ACC112 (cell line): ENCODE data around the gene C11orf58.

Experiments
- H2AFZ ChIP-seq: fragments of 200-600 bp; sonication (generic); one replicate; pipeline ENCODE4 v1.6.0; 2017; ENCODE audit warnings: antibody characterized with exemption, low read length; ENCODE audit not compliant: unreplicated experiment
- H3K27ac ChIP-seq: fragments of 200-600 bp; sonication (generic); 2 replicates; pipeline ENCODE4 v1.5.1; 2014; ENCODE audit warnings: low read depth, mild to moderate bottlenecking, antibody characterized with exemption, low read length, moderate library complexity
- H3K27me3 ChIP-seq: fragments of 200-600 bp; sonication (generic); 2 replicates; pipeline ENCODE4 v1.6.1; 2014; ENCODE audit warnings: mild to moderate bottlenecking, antibody characterized with exemption, low read length, moderate library complexity, mixed read lengths; ENCODE audit not compliant: insufficient read depth
- H3K36me3 ChIP-seq: fragments of 200-600 bp; sonication (generic); 2 replicates; pipeline ENCODE4 v1.6.1; 2016; ENCODE audit warnings: mild to moderate bottlenecking, antibody characterized with exemption, low read length, moderate library complexity, mixed read lengths; ENCODE audit not compliant: insufficient read depth
- H3K4me1 ChIP-seq: fragments of 200-600 bp; sonication (generic); one replicate; pipeline ENCODE4 v1.6.1; 2016; ENCODE audit warnings: low read length, mixed read lengths; ENCODE audit not compliant: insufficient read depth, unreplicated experiment, control insufficient read depth
- H3K4me3 ChIP-seq: fragments of 200-600 bp; sonication (generic); 2 replicates; pipeline ENCODE4 v1.5.1; 2014; ENCODE audit warnings: mild to moderate bottlenecking, low read depth, low read length
- H3K79me2 ChIP-seq: fragments of 200-600 bp; sonication (generic); one replicate; pipeline ENCODE4 v1.6.0; 2016; ENCODE audit warnings: low read length; ENCODE audit not compliant: control insufficient read depth, unreplicated experiment, insufficient read depth

The C11orf58 gene

GRCh38 chr11:16804104-16804947 lies 65.9 kb downstream of the C11orf58 start:
- Histone ChIP-seq H2AFZ (no peak overlapping the region), H3K27ac (no peak overlapping the region), H3K4me3 (no peak overlapping the region), H3K27me3 (peaks cover 13% of the 10 kb centered on the region; the same call in 1 of the 2 replicates), H3K36me3 (no peaks in the 10 kb centered on the region), H3K79me2 (no peaks in the 10 kb centered on the region), H3K4me1 (peaks cover 13% of the 10 kb centered on the region)

GRCh38 chr11:16805938-16806337 lies 67.5 kb downstream of the C11orf58 start:
- H3K27ac ChIP-seq: no peak overlapping the region
- no peaks in the 10 kb centered on the region for H3K36me3 ChIP-seq
- peaks cover 13% of the 10 kb centered on the region; the same call in 1 of the 2 replicates for H3K27me3 ChIP-seq
- no peak overlapping the region for H2AFZ ChIP-seq
- no peak overlapping the region for H3K4me3 ChIP-seq
- H3K79me2 ChIP-seq: no peaks in the 10 kb centered on the region
- H3K4me1 ChIP-seq: peaks cover 21% of the 10 kb centered on the region

- H2AFZ ChIP-seq: no peak overlapping the region
- H3K36me3 ChIP-seq: no peaks in the 10 kb centered on the region
- H3K27ac ChIP-seq: no peak overlapping the region
- no peak overlapping the region for H3K4me3 ChIP-seq
- H3K27me3 ChIP-seq: peaks cover 13% of the 10 kb centered on the region; the same call in 1 of the 2 replicates
- peaks cover 21% of the 10 kb centered on the region for H3K4me1 ChIP-seq
- no peaks in the 10 kb centered on the region for H3K79me2 ChIP-seq
Measured at GRCh38 chr11:16806791-16807190, 68.3 kb downstream of the C11orf58 start.

- H2AFZ ChIP-seq: no peak overlapping the region
Measured at GRCh38 chr11:16807306-16807705, 68.9 kb downstream of the C11orf58 start.

More at GRCh38 chr11:16807306-16807705, 68.9 kb downstream of the C11orf58 start:
- no peaks in the 10 kb centered on the region for H3K79me2 ChIP-seq
- peaks cover 21% of the 10 kb centered on the region for H3K4me1 ChIP-seq
- no peaks in the 10 kb centered on the region for H3K36me3 ChIP-seq
- H3K27me3 ChIP-seq: peaks cover 13% of the 10 kb centered on the region; the same call in 1 of the 2 replicates
- H3K4me3 ChIP-seq: no peak overlapping the region
- no peak overlapping the region for H3K27ac ChIP-seq
